ENCODE results near the gene CTU2.

GRCh38 chr16:88662843-88663606 is 43.3 kb upstream of the CTU2 start, which contains the start of gene MVD:
- no peak for TF ChIP-seq CTCF (IDR thresholded peaks at IDR 0.05)
- no peak for TF ChIP-seq REST (IDR thresholded peaks at IDR 0.05; ENCODE audit: insufficient read depth in 1 of 2, low read depth in 2 of 2, low read length in 1 of 2)
- TF ChIP-seq POLR2AphosphoS5 (IDR thresholded peaks at IDR 0.05; ENCODE audit: low read depth, low read length): peak; percentile 79
